HG03565 (cell line): ENCODE measurements around the gene PHLPP2.

Experiments used
- ATAC-seq: cut with Tn5 transposase; IDR thresholded peaks from one replicate; pipeline ENCODE4 v1.9.1; 2021; ENCODE audit warnings: mild to moderate bottlenecking, moderate library complexity; ENCODE audit not compliant: unreplicated experiment

The PHLPP2 gene

GRCh38 chr16:71672803-71673581, 51.5 kb downstream of the PHLPP2 start:
- ATAC-seq, result no peak

- ATAC-seq, result no peak
Observed at GRCh38 chr16:71672125-71672524, 52.4 kb downstream of the PHLPP2 start.

- no peak for ATAC-seq
Observed at GRCh38 chr16:71671165-71671564, 53.3 kb downstream of the PHLPP2 start.

GRCh38 chr16:71670537-71670936, 54.0 kb downstream of the PHLPP2 start:
- ATAC-seq, result no peak

- no peak for ATAC-seq
Observed at GRCh38 chr16:71669926-71670536, 54.5 kb downstream of the PHLPP2 start.

- ATAC-seq, result no peak
Observed at GRCh38 chr16:71666928-71667707, 57.4 kb downstream of the PHLPP2 start.

GRCh38 chr16:71666264-71666663, 58.2 kb downstream of the PHLPP2 start:
- ATAC-seq, result no peak

- ATAC-seq, result no peak
Observed at GRCh38 chr16:71659471-71659870, 65.0 kb downstream of the PHLPP2 start.

- no peak for ATAC-seq
Observed at GRCh38 chr16:71658771-71659170, 65.7 kb downstream of the PHLPP2 start.

GRCh38 chr16:71649704-71650103, 74.8 kb downstream of the PHLPP2 start:
- ATAC-seq, result no peak

- ATAC-seq, result no peak
Observed at GRCh38 chr16:71648921-71649320, 75.6 kb downstream of the PHLPP2 start.

- ATAC-seq, result no peak
Observed at GRCh38 chr16:71648162-71648561, 76.3 kb downstream of the PHLPP2 start.

- no peak for ATAC-seq
Observed at GRCh38 chr16:71647391-71647790, 77.1 kb downstream of the PHLPP2 start.

- no peak for ATAC-seq
Observed at GRCh38 chr16:71645450-71645849, 79.1 kb downstream of the PHLPP2 start.

- ATAC-seq, result no peak
Observed at GRCh38 chr16:71637398-71637797, 87.1 kb downstream of the PHLPP2 start.

GRCh38 chr16:71635632-71636031, 88.9 kb downstream of the PHLPP2 start:
- no peak for ATAC-seq

GRCh38 chr16:71631776-71632175, 92.7 kb downstream of the PHLPP2 start:
- ATAC-seq, result no peak

- no peak for ATAC-seq
Observed at GRCh38 chr16:71630808-71631207, 93.7 kb downstream of the PHLPP2 start.

GRCh38 chr16:71629278-71630016, 95.1 kb downstream of the PHLPP2 start:
- ATAC-seq, result no peak

- no peak for ATAC-seq
Observed at GRCh38 chr16:71628810-71629209, 95.7 kb downstream of the PHLPP2 start.

GRCh38 chr16:71627731-71628181, 96.7 kb downstream of the PHLPP2 start:
- no peak for ATAC-seq
